ENCODE results near the gene CNMD.

DNA sequence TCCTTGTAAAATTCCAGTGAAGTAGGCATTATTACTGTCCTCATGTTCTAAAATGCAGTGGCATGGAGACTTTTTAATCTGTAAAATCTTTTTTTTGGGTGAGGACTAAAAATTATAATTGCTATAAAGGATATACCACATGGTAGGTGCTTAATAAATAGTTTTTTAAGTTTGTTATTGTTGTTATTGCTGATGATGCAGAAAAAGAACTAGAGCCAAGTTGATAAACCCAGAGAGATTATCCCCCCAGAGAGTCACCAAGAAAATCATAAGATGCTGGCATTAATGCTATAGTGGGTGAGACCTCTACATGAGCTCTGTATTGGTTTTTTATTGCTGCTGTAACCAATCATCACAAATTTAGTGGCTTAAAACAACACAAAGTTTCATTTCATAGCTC is 44.3 kb upstream of the CNMD start:
- TF ChIP-seq, protein P1, sequence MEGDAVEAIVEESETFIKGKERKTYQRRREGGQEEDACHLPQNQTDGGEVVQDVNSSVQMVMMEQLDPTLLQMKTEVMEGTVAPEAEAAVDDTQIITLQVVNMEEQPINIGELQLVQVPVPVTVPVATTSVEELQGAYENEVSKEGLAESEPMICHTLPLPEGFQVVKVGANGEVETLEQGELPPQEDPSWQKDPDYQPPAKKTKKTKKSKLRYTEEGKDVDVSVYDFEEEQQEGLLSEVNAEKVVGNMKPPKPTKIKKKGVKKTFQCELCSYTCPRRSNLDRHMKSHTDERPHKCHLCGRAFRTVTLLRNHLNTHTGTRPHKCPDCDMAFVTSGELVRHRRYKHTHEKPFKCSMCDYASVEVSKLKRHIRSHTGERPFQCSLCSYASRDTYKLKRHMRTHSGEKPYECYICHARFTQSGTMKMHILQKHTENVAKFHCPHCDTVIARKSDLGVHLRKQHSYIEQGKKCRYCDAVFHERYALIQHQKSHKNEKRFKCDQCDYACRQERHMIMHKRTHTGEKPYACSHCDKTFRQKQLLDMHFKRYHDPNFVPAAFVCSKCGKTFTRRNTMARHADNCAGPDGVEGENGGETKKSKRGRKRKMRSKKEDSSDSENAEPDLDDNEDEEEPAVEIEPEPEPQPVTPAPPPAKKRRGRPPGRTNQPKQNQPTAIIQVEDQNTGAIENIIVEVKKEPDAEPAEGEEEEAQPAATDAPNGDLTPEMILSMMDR (IDR thresholded peaks at IDR 0.05) = no peak
- TF ChIP-seq POLR2A (IDR thresholded peaks at IDR 0.05) = no peak
